ENCODE data around the gene DEFB126.

DNA sequence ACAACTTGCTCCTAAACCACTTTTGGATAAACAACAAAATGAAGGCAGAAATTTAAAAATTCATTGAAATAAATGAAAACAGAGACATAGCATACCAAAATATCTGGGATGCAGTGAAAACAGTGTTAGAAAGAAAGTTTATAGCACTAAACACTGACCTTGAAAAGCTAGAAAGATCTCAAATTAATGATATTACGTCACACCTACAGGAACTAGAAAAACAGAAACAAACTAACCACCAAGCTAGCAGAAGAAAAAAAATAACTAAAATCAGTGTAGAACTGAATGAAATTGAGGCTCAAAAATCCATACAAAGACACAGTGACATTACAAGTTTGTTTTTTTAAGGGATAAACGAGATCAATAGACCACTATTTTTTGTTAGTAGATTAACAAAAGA lies 41.9 kb downstream of the DEFB126 start:
- TF ChIP-seq CTCF (IDR thresholded peaks at IDR 0.05) = no peak
- TF ChIP-seq POLR2A (IDR thresholded peaks at IDR 0.05) = no peak
